Measurements from ENCODE around the gene STS. TPM values are rescaled to one million over a fixed set of nuclear protein-coding genes. Genes with fewer than 3 reads are reported as not detected.
A peak's percentile ranks its signal among the peaks of the same experiment; 100 is the strongest.
"Not testable (repeated sequence)": the region's sequence is repeated elsewhere in the genome, so short reads cannot be mapped to it uniquely, and the experiment has no call there.

Gene STS
- total and polyA plus RNA-seq, 2 experiments from 2014 or later: 0.44 to 1.7 TPM

DNA sequence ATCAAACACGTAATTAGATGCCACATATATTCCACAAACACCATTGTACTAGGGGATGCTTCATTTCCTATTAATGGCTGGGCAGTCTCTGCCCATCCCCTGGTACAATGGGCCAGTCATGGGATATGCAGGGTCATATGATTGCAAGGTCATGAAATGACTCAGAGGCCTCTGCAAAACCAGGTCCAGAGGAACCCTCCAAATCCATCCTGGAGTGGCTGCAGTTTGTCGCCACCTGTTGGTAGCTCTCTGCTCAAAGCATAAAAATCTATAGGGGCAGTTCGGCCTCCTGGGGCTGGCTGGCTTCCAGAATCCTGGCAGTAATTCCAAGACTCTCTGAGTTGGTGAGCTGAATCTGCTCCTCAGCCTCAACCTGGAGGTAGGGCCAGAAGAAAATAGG lies 23.4 kb downstream of the STS start:
- Mint-ChIP-seq H3K27me3 (ENCODE audit: insufficient read depth, low read depth, poor library complexity) (no peaks in the 10 kb centered on the region), H3K36me3 (ENCODE audit: low read depth) (peaks cover 4% of the 10 kb centered on the region; the same call in 1 of the 3 replicates), H3K4me1 (no peaks in the 10 kb centered on the region), H3K27ac (no peak overlapping the region), H3K4me3 (no peak overlapping the region), H3K9me3 (no peaks in the 10 kb centered on the region; the same call in 2 of the 3 replicates)
- H3K79me2 ChIP-seq (replicated peaks; ENCODE audit: insufficient read depth): no peaks in the 10 kb centered on the region
- no peak overlapping the region for H2AFZ ChIP-seq
- no peaks in the 10 kb centered on the region for H3K27me3 ChIP-seq (ENCODE audit: insufficient read depth)
- no peaks in the 10 kb centered on the region for H3K9me2 ChIP-seq (ENCODE audit: insufficient read depth)
- peak; percentile 35 for DNase-seq (ENCODE audit: low spot score)
- H3F3A ChIP-seq (replicated peaks; ENCODE audit: low read depth): no peaks in the 10 kb centered on the region
- no peak overlapping the region for H3K4me2 ChIP-seq
- H3K4me3 ChIP-seq: no peak overlapping the region
- no peaks in the 10 kb centered on the region for H3K36me3 ChIP-seq (ENCODE audit: insufficient read depth)
- no peak overlapping the region for H3K27ac ChIP-seq (ENCODE audit: low read depth)
- H3K4me1 ChIP-seq (ENCODE audit: insufficient read depth): no peaks in the 10 kb centered on the region
- ATAC-seq: no peak
- no peaks in the 10 kb centered on the region for H4K20me1 ChIP-seq (replicated peaks; ENCODE audit: insufficient read depth)
- TF ChIP-seq ZNF114 (CRISPR knock-in tag; IDR thresholded peaks at IDR 0.05) (no peak), ZNF331 (CRISPR knock-in tag; IDR thresholded peaks at IDR 0.05; ENCODE audit: low read depth) (no peak), POLR2AphosphoS5 (IDR thresholded peaks at IDR 0.05; ENCODE audit: low read depth) (no peak), NANOG (IDR thresholded peaks at IDR 0.05; ENCODE audit: borderline replicate concordance) (no peak), CREB1 (CRISPR knock-in tag; IDR thresholded peaks at IDR 0.05; ENCODE audit: low read depth) (no peak)
- TF ChIP-seq, protein P1, sequence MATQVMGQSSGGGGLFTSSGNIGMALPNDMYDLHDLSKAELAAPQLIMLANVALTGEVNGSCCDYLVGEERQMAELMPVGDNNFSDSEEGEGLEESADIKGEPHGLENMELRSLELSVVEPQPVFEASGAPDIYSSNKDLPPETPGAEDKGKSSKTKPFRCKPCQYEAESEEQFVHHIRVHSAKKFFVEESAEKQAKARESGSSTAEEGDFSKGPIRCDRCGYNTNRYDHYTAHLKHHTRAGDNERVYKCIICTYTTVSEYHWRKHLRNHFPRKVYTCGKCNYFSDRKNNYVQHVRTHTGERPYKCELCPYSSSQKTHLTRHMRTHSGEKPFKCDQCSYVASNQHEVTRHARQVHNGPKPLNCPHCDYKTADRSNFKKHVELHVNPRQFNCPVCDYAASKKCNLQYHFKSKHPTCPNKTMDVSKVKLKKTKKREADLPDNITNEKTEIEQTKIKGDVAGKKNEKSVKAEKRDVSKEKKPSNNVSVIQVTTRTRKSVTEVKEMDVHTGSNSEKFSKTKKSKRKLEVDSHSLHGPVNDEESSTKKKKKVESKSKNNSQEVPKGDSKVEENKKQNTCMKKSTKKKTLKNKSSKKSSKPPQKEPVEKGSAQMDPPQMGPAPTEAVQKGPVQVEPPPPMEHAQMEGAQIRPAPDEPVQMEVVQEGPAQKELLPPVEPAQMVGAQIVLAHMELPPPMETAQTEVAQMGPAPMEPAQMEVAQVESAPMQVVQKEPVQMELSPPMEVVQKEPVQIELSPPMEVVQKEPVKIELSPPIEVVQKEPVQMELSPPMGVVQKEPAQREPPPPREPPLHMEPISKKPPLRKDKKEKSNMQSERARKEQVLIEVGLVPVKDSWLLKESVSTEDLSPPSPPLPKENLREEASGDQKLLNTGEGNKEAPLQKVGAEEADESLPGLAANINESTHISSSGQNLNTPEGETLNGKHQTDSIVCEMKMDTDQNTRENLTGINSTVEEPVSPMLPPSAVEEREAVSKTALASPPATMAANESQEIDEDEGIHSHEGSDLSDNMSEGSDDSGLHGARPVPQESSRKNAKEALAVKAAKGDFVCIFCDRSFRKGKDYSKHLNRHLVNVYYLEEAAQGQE (IDR thresholded peaks at IDR 0.05; ENCODE audit: unreplicated experiment): no peak
- TF ChIP-seq, protein P2, sequence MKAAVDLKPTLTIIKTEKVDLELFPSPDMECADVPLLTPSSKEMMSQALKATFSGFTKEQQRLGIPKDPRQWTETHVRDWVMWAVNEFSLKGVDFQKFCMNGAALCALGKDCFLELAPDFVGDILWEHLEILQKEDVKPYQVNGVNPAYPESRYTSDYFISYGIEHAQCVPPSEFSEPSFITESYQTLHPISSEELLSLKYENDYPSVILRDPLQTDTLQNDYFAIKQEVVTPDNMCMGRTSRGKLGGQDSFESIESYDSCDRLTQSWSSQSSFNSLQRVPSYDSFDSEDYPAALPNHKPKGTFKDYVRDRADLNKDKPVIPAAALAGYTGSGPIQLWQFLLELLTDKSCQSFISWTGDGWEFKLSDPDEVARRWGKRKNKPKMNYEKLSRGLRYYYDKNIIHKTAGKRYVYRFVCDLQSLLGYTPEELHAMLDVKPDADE (IDR thresholded peaks at IDR 0.05): no peak
- TF ChIP-seq, protein P3, sequence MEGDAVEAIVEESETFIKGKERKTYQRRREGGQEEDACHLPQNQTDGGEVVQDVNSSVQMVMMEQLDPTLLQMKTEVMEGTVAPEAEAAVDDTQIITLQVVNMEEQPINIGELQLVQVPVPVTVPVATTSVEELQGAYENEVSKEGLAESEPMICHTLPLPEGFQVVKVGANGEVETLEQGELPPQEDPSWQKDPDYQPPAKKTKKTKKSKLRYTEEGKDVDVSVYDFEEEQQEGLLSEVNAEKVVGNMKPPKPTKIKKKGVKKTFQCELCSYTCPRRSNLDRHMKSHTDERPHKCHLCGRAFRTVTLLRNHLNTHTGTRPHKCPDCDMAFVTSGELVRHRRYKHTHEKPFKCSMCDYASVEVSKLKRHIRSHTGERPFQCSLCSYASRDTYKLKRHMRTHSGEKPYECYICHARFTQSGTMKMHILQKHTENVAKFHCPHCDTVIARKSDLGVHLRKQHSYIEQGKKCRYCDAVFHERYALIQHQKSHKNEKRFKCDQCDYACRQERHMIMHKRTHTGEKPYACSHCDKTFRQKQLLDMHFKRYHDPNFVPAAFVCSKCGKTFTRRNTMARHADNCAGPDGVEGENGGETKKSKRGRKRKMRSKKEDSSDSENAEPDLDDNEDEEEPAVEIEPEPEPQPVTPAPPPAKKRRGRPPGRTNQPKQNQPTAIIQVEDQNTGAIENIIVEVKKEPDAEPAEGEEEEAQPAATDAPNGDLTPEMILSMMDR (conservative IDR thresholded peaks at IDR 0.05; ENCODE audit: low read depth in 2 of 2): peak; percentile 56 to 68

DNA sequence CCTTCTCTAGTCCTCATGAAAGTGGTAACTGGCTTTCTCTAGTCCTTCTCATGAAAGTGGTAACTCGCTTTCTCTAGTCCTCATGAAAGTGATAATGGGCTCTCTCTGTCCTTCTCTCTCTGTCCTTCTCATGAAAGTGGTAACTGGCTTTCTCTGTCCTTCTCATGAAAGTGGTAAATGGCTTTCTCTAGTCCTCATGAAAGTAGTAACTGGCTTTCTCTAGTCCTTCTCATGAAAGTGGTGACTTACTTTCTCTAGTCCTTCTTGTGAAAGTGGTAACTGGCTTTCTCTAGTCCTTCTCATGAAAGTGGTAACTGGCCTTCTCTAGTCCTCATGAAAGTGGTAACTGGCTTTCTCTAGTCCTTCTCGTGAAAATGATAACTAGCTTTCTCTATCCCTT lies 31.3 kb downstream of the STS start:
- H3K4me1 Mint-ChIP-seq; H3K79me2 ChIP-seq (replicated peaks; ENCODE audit: insufficient read depth); H3K36me3 ChIP-seq (ENCODE audit: insufficient read depth); H3K27ac Mint-ChIP-seq; DNase-seq (ENCODE audit: low spot score); H3F3A ChIP-seq (replicated peaks; ENCODE audit: low read depth); H2AFZ ChIP-seq; H3K4me3 ChIP-seq; H3K27me3 Mint-ChIP-seq (ENCODE audit: insufficient read depth, low read depth, poor library complexity); H3K9me3 Mint-ChIP-seq; H3K4me2 ChIP-seq; H3K9me2 ChIP-seq (ENCODE audit: insufficient read depth); H3K4me3 Mint-ChIP-seq; H3K36me3 Mint-ChIP-seq (ENCODE audit: low read depth); H3K27me3 ChIP-seq (ENCODE audit: insufficient read depth); H3K4me1 ChIP-seq (ENCODE audit: insufficient read depth); H4K20me1 ChIP-seq (replicated peaks; ENCODE audit: insufficient read depth); ATAC-seq; H3K27ac ChIP-seq (ENCODE audit: low read depth): not testable (repeated sequence)

Measured in GM23338 (cell line).